Esophagus squamous epithelium (tissue), 5 donors: ENCODE measurements around the gene KCNMA1. TPM values are rescaled to one million over a fixed set of nuclear protein-coding genes. Genes with fewer than 3 reads are reported as not detected.

Experiments
- DNase-seq: peaks from one replicate; lab custom pipeline; 2025; lab: John Stamatoyannopoulos, UW
- H3K27ac ChIP-seq, 4 donors: fragments of 200-600 bp; sonication (generic); one replicate each; pipeline ENCODE4 v1.5.1; 2016 to 2019; ENCODE audit warnings: mild to moderate bottlenecking in 1 of 4
- H3K27me3 ChIP-seq, 4 donors: fragments of 200-600 bp; sonication (generic); 1 replicate in 3 of 4; 2 replicates in 1 of 4; pipeline versions ENCODE4 v1.5.1 to v1.6.0; 2017 to 2021; ENCODE audit warnings: antibody characterized with exemption in 1 of 4
- H3K36me3 ChIP-seq, 3 donors: fragments of 200-600 bp; sonication (generic); one replicate each; pipeline ENCODE4 v1.5.1; 2016 to 2019
- H3K4me1 ChIP-seq, 3 donors: fragments of 200-600 bp; sonication (generic); one replicate each; pipeline ENCODE4 v1.5.1; 2017 to 2019
- H3K4me3 ChIP-seq, 4 donors: fragments of 200-600 bp; sonication (generic); 1 replicate in 3 of 4; 2 replicates in 1 of 4; pipeline ENCODE4 v1.5.1; 2016 to 2019; ENCODE audit warnings: mild to moderate bottlenecking in 2 of 4, moderate library complexity in 1 of 4
- H3K9me3 ChIP-seq, 3 donors: fragments of 200-600 bp; sonication (generic); one replicate each; pipeline ENCODE4 v1.5.1; 2016 to 2019
- POLR2A ChIP-seq, 4 donors: fragments of 450-650 bp; IDR thresholded peaks; one replicate each; pipeline ENCODE4 v1.6.1; 2017; ENCODE audit warnings: antibody characterized with exemption in 4 of 4, mild to moderate bottlenecking in 4 of 4, moderate library complexity in 3 of 4
- WGBS, 2 donors: methylation state at CpG; one replicate each; pipeline ENCODE4 v1.1.5; 2018; 5-methylcytosine and 5-hydroxymethylcytosine counted together
- intact Hi-C: fragments of 100-400 bp; cut with DNase I; formaldehyde crosslinking; loops from one replicate; pipeline ENCODE4 v1.15.0; 2022
- total RNA-seq, 4 donors: library from RNA; depleted of rRNA; stranded (reverse); fragments of >200 nt; gene quantifications; one replicate each; pipeline ENCODE4 v1.1.0, GENCODE V29; 2016
- TF ChIP-seq, protein P1 (sequence below), 6 experiments: fragments of 450-650 bp in 4 of 6; fragments of 200-600 bp in 2 of 6; sonication (generic) in 2 of 6; IDR thresholded peaks; one replicate each; pipeline ENCODE4 v1.5.1; 2016 to 2019; ENCODE audit warnings: antibody characterized with exemption in 6 of 6, mild to moderate bottlenecking in 4 of 6, moderate library complexity in 4 of 6
- donor health status: DM: yes; HTN: yes; CAD: no.

The KCNMA1 gene
- total RNA-seq, 4 donors from 2014 or later = 7.5 to 74.2 (median 18.0) TPM

DNA sequence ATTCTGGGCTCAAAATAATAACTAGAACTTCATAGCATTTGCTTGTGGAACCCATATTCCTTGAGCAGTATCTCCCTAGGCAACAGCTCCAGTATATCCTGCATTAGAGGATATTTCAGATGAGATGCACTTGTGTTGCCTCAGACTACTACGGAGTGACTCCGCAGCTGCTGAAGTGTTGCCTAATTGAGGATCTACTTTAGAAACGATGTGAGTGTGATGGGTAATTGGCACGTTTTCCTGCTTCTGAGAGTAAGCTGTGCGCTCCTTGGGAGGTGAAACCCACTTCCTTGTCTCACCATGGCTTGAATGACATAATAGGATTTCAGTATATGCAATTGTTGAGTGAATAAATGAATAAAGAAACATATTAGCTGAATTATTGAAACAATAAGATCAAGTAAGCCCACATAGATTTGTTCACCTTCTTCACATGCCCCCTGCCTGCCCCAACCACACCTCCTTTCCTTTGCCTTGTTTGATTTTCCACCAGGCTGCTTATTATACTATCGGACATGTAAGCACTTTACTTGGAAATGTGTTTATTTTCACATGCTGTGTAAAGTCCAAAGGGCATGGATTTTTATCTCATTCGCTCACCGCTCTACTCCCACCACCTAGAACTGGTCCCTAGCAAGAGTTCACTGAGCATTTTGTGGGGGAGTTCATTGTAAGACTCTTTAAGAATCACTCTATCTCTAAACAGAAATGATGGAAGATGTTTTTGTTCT lies 303.8 kb downstream of the KCNMA1 start:
- DNase-seq = no peak
- no peaks in the 10 kb centered on the region for H3K4me1 ChIP-seq

DNA sequence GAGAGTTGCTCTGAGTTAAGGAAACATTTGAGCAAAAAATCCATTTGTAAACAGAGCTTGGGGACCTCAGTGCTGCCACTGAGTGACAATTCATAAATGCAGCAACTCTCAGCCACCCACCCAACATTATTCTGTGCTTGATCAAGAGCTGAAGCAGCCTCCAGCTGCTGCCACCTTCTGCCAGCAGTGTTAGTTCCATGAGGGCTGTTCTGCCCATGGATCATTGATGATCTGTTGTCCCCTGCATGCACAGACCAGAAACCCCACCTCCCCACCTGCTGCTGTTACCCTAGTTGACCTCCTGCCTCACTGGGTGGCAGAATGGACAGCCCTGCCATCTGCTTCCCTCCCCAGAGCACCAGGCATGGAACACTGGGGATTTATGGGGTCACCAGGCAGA lies 305.4 kb downstream of the KCNMA1 start:
- no peaks in the 10 kb centered on the region for H3K27me3 ChIP-seq
- TF ChIP-seq, protein P1, sequence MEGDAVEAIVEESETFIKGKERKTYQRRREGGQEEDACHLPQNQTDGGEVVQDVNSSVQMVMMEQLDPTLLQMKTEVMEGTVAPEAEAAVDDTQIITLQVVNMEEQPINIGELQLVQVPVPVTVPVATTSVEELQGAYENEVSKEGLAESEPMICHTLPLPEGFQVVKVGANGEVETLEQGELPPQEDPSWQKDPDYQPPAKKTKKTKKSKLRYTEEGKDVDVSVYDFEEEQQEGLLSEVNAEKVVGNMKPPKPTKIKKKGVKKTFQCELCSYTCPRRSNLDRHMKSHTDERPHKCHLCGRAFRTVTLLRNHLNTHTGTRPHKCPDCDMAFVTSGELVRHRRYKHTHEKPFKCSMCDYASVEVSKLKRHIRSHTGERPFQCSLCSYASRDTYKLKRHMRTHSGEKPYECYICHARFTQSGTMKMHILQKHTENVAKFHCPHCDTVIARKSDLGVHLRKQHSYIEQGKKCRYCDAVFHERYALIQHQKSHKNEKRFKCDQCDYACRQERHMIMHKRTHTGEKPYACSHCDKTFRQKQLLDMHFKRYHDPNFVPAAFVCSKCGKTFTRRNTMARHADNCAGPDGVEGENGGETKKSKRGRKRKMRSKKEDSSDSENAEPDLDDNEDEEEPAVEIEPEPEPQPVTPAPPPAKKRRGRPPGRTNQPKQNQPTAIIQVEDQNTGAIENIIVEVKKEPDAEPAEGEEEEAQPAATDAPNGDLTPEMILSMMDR (IDR thresholded peaks at IDR 0.05) = no peak
- no peak for TF ChIP-seq POLR2A (IDR thresholded peaks at IDR 0.05)
- no peaks in the 10 kb centered on the region for H3K4me1 ChIP-seq
- H3K4me3 ChIP-seq = no peak overlapping the region
- H3K36me3 ChIP-seq = no peaks in the 10 kb centered on the region
- H3K27ac ChIP-seq = no peak overlapping the region
- intact Hi-C loops = no loop called here
- DNase-seq = no peak
- H3K9me3 ChIP-seq = no peaks in the 10 kb centered on the region

More for the DNA sequence above, 303.8 kb downstream of the KCNMA1 start:
- no peak overlapping the region for H3K4me3 ChIP-seq
- H3K9me3 ChIP-seq = no peaks in the 10 kb centered on the region
- no peak for TF ChIP-seq POLR2A (IDR thresholded peaks at IDR 0.05)
- TF ChIP-seq, protein P1 (IDR thresholded peaks at IDR 0.05) = no peak
- H3K27ac ChIP-seq = no peak overlapping the region
- intact Hi-C loops = no loop called here
- H3K27me3 ChIP-seq = no peaks in the 10 kb centered on the region
- WGBS, 2 donors = 55 to 67% methylated on average over 8 of the region's 8 CpGs
- no peaks in the 10 kb centered on the region for H3K36me3 ChIP-seq

DNA sequence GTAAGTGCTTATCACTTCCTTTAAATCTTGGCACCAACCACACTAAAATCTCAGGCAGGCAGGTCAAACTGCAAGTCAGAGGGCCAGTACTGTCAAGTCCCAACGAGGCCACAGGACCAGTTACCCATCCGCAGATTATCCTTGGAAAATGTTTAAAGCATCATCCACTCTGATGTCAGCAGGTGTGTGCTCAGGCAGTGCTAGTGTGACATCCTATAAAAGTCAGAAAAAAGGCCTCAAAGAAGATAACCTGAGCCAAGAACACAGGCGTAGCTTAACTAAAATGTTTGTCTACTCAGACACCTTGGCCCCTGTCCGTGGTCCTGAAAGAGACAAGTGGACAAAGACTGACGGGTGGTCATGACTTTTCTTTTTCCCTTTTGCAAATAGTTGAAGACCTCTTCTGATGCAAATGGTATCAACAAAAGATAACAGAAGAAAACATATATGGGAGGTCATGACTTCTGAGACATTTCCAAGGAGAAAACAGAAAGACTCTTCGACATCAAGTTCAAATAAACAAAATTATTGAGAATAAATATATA lies 309.3 kb downstream of the KCNMA1 start:
- DNase-seq = no peak
- no peak overlapping the region for H3K4me3 ChIP-seq
- no peak for TF ChIP-seq POLR2A (IDR thresholded peaks at IDR 0.05)
- TF ChIP-seq, protein P1 (IDR thresholded peaks at IDR 0.05) = no peak
- H3K4me1 ChIP-seq = peaks cover 0 to 7% (median 0%) of the 10 kb centered on the region in 3 donors
- 61 to 63% methylated on average over 6 of the region's 6 CpGs for WGBS, 2 donors
- intact Hi-C loops = no loop called here
- no peaks in the 10 kb centered on the region for H3K36me3 ChIP-seq
- H3K27ac ChIP-seq = no peak overlapping the region
- H3K27me3 ChIP-seq = no peaks in the 10 kb centered on the region
- no peaks in the 10 kb centered on the region for H3K9me3 ChIP-seq

DNA sequence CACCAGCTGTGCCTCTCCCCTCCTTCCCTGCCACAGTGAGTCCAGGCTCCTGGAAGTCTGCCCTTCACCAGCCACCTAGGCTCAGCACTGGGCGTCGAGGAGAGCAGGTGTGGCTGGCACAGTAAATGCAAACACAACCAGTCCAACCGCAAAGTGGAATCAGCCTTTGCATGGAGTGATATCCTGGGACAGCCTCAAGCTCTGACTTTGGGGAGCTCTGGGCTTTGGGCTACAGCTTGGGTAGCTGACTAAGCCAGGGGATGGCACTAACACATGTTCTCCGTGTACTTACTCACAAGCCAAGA lies 312.4 kb downstream of the KCNMA1 start:
- no peak for TF ChIP-seq POLR2A (IDR thresholded peaks at IDR 0.05)
- no peak overlapping the region for H3K4me3 ChIP-seq
- peaks cover 0 to 3% (median 0%) of the 10 kb centered on the region in 4 donors for H3K27me3 ChIP-seq
- WGBS, 2 donors = 46 to 91% methylated on average over 1 to 3 of the region's 4 CpGs
- peaks cover 0 to 7% (median 0%) of the 10 kb centered on the region in 3 donors for H3K4me1 ChIP-seq
- DNase-seq = no peak
- no peaks in the 10 kb centered on the region for H3K9me3 ChIP-seq
- no peaks in the 10 kb centered on the region for H3K36me3 ChIP-seq
- no peak overlapping the region for H3K27ac ChIP-seq
- intact Hi-C loops = no loop called here

DNA sequence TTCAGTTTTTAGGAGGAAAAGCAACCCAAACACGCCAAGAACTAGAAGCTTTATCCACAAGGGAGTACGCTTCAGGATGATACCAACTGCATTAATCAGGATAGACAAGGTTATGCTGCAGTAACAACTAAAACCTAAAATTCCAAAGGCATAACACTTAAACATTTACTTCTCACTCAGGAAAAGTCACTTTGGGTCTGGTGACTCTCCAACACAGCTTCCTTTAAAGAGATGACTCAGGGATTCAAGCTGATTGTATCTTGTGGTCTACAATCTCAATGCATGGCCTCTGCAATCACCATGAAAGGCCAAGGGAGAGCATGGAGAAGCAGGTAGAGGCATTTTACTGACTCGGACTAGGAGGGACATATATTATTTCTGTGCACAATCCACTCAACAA lies 315.8 kb downstream of the KCNMA1 start:
- H3K4me1 ChIP-seq = peaks cover 0 to 7% (median 0%) of the 10 kb centered on the region in 3 donors
- H3K27me3 ChIP-seq = peaks cover 0 to 20% (median 1%) of the 10 kb centered on the region in 4 donors
- no peak for DNase-seq
- H3K36me3 ChIP-seq = no peaks in the 10 kb centered on the region
- no peak overlapping the region for H3K4me3 ChIP-seq
- TF ChIP-seq POLR2A (IDR thresholded peaks at IDR 0.05) = no peak
- 44 to 67% methylated on average over 3 of the region's 3 CpGs for WGBS, 2 donors
- no peak overlapping the region for H3K27ac ChIP-seq
- no peaks in the 10 kb centered on the region for H3K9me3 ChIP-seq
- intact Hi-C loops = no loop called here

DNA sequence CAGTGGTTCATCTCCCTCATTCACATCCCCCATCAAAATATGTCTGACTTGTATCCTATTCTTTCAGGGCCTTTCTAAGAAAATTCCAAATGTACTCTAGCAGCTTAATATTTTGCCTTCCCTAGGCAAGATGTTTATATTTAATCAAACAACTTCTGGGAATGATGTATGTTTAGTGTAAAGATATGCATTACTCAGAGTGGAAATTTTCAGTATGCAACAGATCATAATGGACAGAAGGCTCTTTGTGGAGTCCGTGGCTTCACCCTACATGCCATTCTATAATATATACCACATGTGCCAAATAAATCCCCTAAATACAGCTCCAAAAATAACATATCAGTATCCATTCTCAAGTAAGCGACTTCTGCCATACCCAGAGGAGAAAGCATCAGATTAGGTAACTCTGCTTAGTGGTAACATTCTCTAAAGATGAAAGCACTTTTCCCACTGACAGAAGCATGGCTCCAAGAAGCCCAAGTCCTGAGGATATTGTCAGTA lies 316.6 kb downstream of the KCNMA1 start:
- Histone ChIP-seq H3K9me3 (no peaks in the 10 kb centered on the region), H3K36me3 (no peaks in the 10 kb centered on the region), H3K27me3 (peaks cover 0 to 23% (median 1%) of the 10 kb centered on the region in 4 donors), H3K4me1 (peaks cover 0 to 7% (median 0%) of the 10 kb centered on the region in 3 donors), H3K4me3 (no peak overlapping the region), H3K27ac (no peak overlapping the region)
- WGBS, 2 donors = 16 to 29% methylated on average over 2 of the region's 2 CpGs
- intact Hi-C loops = no loop called here
- no peak for DNase-seq
- TF ChIP-seq, protein P1 (IDR thresholded peaks at IDR 0.05) = no peak
- TF ChIP-seq POLR2A (IDR thresholded peaks at IDR 0.05) = no peak
